DOHH2 (cell line): ENCODE results near the gene DOCK10.

Experiments
- EZH2phosphoT487 ChIP-seq: fragments of 200-600 bp; sonication (generic); IDR thresholded peaks from 2 replicates; pipeline ENCODE4 v1.6.1; 2017; ENCODE audit warnings: borderline replicate concordance, mild to moderate bottlenecking, antibody characterized with exemption, low read length, moderate library complexity, mixed read lengths
- TF ChIP-seq, protein P1 (sequence below): fragments of 200-600 bp; sonication (generic); IDR thresholded peaks from one replicate; pipeline ENCODE4 v1.5.1; 2014; ENCODE audit warnings: antibody characterized with exemption, mild to moderate bottlenecking, low read depth, low read length; ENCODE audit not compliant: poor library complexity, severe bottlenecking

- TF ChIP-seq, protein P1, sequence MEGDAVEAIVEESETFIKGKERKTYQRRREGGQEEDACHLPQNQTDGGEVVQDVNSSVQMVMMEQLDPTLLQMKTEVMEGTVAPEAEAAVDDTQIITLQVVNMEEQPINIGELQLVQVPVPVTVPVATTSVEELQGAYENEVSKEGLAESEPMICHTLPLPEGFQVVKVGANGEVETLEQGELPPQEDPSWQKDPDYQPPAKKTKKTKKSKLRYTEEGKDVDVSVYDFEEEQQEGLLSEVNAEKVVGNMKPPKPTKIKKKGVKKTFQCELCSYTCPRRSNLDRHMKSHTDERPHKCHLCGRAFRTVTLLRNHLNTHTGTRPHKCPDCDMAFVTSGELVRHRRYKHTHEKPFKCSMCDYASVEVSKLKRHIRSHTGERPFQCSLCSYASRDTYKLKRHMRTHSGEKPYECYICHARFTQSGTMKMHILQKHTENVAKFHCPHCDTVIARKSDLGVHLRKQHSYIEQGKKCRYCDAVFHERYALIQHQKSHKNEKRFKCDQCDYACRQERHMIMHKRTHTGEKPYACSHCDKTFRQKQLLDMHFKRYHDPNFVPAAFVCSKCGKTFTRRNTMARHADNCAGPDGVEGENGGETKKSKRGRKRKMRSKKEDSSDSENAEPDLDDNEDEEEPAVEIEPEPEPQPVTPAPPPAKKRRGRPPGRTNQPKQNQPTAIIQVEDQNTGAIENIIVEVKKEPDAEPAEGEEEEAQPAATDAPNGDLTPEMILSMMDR: no peak
- TF ChIP-seq EZH2phosphoT487: no peak
Observed at GRCh38 chr2:225086439-225086838, 44.2 kb upstream of the DOCK10 start.
